Left ventricle myocardium inferior (tissue), 1 donor: ENCODE data around the gene ADAP1. TPM values are rescaled to one million over a fixed set of nuclear protein-coding genes. Genes with fewer than 3 reads are reported as not detected.

Experiments
- DNase-seq: peaks from one replicate; pipeline ENCODE4 v3.0.0-alpha.2; 2020
- H3K27ac ChIP-seq: fragments of 200-600 bp; replicated peaks from 2 replicates; pipeline ENCODE4 v1.8.0; 2021
- H3K27me3 ChIP-seq: fragments of 200-600 bp; 2 replicates; pipeline ENCODE4 v1.8.0; 2021; ENCODE audit warnings: low read depth
- H3K36me3 ChIP-seq: fragments of 200-600 bp; 2 replicates; pipeline ENCODE4 v1.8.0; 2021
- H3K4me1 ChIP-seq: fragments of 200-600 bp; 2 replicates; pipeline ENCODE4 v1.8.0; 2021
- H3K4me3 ChIP-seq: fragments of 200-600 bp; 2 replicates; pipeline ENCODE4 v1.8.0; 2021; ENCODE audit warnings: mild to moderate bottlenecking, moderate library complexity
- H3K9me3 ChIP-seq: fragments of 200-600 bp; replicated peaks from 2 replicates; pipeline ENCODE4 v1.8.0; 2021
- CTCF ChIP-seq: fragments of 200-600 bp; IDR thresholded peaks from 2 replicates; pipeline ENCODE4 v1.8.0; 2021; ENCODE audit warnings: antibody characterized with exemption, mild to moderate bottlenecking, borderline replicate concordance
- intact Hi-C: fragments of 100-400 bp; cut with micrococcal nuclease; formaldehyde crosslinking; loops from one replicate; pipeline ENCODE4 v1.11.0; 2022
- total RNA-seq: library from RNA; stranded (reverse); fragmentation: NEBNext Ultra II Directional; extraction: Animal tissue kit (Norgen Biotek cat#: 25700); gene quantifications from one replicate; pipeline ENCODE4 v1.2.1, GENCODE V29; 2021
- donor health status: DM: no; HTN: yes; CAD: no; lungs with severe emphysema.

The ADAP1 gene
- total RNA-seq, 1 donor from 2014 or later = 8.4 TPM

- no peaks in the 10 kb centered on the region for H3K36me3 ChIP-seq
- H3K27me3 ChIP-seq = peaks cover 70% of the 10 kb centered on the region
- no peak for DNase-seq
- intact Hi-C loops = no loop called here
- H3K4me3 ChIP-seq = no peak overlapping the region
- no peak for TF ChIP-seq CTCF
- no peak overlapping the region for H3K27ac ChIP-seq
- H3K9me3 ChIP-seq = no peaks in the 10 kb centered on the region
- peaks cover 7% of the 10 kb centered on the region for H3K4me1 ChIP-seq
Measured at GRCh38 chr7:985127-985416, 30.6 kb upstream of the ADAP1 start.

GRCh38 chr7:984361-985126 is 30.1 kb upstream of the ADAP1 start:
- Histone ChIP-seq H3K9me3 (no peaks in the 10 kb centered on the region), H3K36me3 (no peaks in the 10 kb centered on the region), H3K27me3 (peaks cover 69% of the 10 kb centered on the region), H3K4me3 (no peak overlapping the region), H3K4me1 (peaks cover 7% of the 10 kb centered on the region), H3K27ac (no peak overlapping the region)
- DNase-seq = no peak
- no peak for TF ChIP-seq CTCF
- intact Hi-C loops = no loop called here

DNA sequence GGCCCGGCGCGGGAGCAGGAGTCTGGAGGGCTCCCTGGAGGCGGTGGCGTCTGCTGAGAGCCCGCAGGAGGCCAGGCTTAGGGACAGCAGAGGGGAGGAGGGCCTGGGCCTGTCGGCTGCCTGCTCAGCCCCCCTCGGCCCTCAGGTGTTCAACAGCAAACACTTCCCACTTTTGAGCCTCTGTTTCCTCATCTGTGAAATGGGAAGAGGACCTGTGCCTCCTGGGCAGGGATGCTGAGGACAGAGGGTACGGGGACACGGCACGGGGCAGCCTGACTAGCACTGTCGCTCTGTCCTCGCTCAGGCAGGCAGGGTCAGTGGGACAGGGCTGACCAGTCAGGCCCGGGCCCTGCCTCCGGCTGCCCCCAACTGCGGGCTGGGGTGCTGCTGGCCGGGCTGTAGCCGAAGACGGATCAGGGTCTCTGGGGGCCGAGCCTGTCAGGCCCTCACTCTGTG is 29.2 kb upstream of the ADAP1 start:
- Histone ChIP-seq H3K9me3 (no peaks in the 10 kb centered on the region), H3K4me3 (no peak overlapping the region), H3K36me3 (no peaks in the 10 kb centered on the region), H3K27me3 (peaks cover 60% of the 10 kb centered on the region), H3K4me1 (peaks cover 7% of the 10 kb centered on the region), H3K27ac (no peak overlapping the region)
- no peak for TF ChIP-seq CTCF
- DNase-seq = no peak
- intact Hi-C loops = no loop called here

- Histone ChIP-seq H3K27me3 (peaks cover 55% of the 10 kb centered on the region), H3K27ac (no peak within 1 kb of the TSS), H3K4me1 (peaks cover 1% of the 10 kb centered on the region), H3K36me3 (no peaks in the 10 kb centered on the region), H3K9me3 (no peaks in the 10 kb centered on the region), H3K4me3 (no peak within 1 kb of the TSS)
- intact Hi-C loops = no loop called here
- no peak for TF ChIP-seq CTCF
- no peak for DNase-seq
Measured at GRCh38 chr7:983004-983615, 28.6 kb upstream of the ADAP1 start, which contains the start of gene CYP2W1. CYP2W1 (plus strand) TSS chr7:983181; CDS start chr7:983212, 31 bp downstream.

DNA sequence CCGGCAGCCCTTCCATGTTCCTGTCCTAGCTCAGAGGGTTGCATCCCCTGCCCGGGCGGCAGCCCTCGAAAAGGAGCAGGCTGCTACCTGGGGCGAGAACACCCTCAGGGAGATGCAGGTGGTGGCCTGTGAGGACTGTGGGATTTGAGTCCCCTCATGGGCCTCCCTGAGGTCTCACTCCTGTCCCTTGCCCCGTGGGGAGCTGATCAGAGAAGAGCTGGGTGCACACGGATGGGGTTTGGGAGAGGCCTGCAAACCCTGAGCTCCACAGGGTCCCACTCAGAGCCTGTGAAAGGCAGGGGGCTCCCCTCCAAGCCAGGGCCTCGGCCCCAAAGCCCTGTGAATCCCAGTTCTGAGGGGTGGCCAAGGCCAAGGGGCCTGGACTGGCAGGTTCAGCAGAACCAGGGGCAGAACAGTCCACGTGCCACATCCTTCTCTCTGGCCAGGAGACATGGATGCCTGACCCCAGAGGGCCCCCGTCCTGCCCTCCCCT is 28.1 kb upstream of the ADAP1 start:
- Histone ChIP-seq H3K4me1 (no peaks in the 10 kb centered on the region), H3K36me3 (no peaks in the 10 kb centered on the region), H3K27ac (no peak overlapping the region), H3K4me3 (no peak overlapping the region), H3K9me3 (no peaks in the 10 kb centered on the region), H3K27me3 (peaks cover 49% of the 10 kb centered on the region)
- intact Hi-C loops = no loop called here
- DNase-seq = no peak
- no peak for TF ChIP-seq CTCF
